HG03432 (cell line): Measurements from ENCODE around the gene GALP.
"Not testable (repeated sequence)": the region's sequence is repeated elsewhere in the genome, so short reads cannot be mapped to it uniquely, and the experiment has no call there.

Experiments
- ATAC-seq: cut with Tn5 transposase; IDR thresholded peaks from one replicate; pipeline ENCODE4 v1.9.1; 2021; ENCODE audit warnings: mild to moderate bottlenecking, moderate library complexity; ENCODE audit not compliant: unreplicated experiment

Gene GALP

DNA sequence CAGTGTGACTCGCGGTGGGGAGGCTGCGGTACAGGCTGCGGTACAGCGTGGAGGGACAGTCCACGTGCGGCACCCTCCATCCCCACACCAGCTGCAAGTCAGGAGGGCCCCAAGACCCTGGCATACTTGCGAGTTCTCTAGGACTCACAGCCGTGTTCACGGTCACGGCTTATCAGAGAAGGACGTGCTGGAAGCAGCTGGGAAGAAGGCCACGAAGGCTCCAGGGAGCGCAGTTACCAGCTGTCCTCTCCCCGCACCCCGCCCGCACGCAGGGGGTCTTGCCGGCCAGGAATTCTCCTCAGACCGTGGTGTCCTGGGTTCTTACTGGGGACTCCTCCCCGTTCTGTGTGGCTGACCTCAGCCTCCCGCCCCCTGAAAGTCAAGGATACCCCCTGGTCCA, 28.5 kb upstream of the GALP start:
- ATAC-seq = no peak

DNA sequence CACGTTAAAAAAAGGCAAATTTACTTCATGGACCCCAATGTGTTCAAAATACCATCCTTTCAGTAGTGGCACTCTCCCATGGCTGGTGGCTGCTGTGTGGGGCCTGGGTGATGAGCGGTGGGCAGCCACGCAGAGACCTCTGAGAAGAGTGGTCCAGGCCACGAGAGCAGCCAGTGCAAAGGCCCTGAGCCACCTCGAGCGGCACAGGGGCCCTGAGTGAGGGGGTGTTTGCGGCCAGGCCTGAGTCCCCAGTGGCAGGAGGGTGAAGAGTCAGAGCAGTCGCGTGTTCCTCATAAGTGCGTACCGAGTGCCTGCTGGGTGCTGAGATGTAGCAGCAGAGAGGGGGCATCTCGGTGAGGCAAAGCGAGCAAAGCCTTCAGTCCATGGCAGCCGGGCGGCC, 27.7 kb upstream of the GALP start:
- ATAC-seq = no peak

DNA sequence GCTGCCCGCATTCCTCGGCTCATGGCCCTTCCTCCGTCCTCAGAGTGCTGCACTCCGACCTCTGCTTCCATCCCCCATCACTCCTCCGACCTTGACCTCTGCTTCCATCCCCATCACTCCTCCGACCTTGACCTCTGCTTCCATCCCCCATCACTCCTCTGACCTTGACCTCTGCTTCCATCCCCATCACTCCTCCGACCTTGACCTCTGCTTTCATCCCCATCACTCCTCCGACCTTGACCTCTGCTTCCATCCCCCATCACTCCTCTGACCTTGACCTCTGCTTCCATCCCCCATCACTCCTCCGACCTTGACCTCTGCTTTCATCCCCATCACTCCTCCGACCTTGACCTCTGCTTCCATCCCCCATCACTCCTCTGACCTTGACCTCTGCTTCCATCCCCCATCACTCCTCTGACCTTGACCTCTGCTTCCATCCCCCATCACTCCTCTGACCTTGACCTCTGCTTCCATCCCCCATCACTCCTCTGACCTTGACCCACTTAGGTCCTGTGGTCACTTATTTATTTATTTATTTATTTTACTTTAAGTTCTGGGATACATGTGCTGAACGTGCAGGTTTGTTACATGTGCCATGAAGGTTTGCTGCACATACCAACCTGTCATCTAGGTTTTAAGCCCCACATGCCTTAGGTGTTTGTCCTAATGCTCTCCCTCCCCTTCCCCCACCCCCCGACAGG, 26.7 kb upstream of the GALP start:
- not testable (repeated sequence) for ATAC-seq

DNA sequence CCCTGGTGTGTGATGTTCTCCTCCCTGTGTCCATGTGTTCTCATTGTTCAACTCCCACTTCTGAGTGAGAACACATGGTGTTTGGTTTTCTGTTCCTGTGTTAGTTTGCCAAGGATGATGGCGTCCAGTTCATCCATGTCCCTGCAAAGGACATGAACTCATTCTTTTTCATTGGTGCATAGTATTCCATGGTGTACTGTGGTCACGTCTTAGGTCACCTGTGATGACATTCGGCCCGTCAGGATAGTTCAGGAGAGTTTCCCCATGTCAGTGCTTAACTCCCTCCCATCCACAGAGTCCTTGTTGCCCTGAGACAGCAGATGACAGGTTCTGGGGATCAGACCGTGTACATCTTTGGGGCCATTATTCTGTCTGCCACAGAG, 26.2 kb upstream of the GALP start:
- ATAC-seq = no peak

DNA sequence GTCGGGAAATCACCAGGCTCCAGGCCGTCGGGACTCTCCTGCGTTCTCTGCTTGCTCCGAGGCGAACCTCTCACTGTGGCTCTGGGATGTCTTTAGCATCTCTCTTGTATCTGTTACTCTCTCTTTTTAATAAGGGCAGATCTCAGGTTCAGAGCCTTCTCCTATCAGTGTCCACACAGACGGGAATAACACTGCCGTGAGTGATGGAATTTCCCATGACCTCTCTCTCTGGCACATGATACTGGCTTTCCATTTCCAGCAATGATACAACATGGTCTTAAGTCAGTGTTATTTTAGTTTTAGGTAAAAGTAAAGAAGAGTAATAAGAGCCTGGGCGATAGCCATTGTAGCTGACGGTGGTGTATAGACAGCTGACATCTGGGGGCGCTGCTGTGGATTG, 25.4 kb upstream of the GALP start:
- no peak for ATAC-seq

DNA sequence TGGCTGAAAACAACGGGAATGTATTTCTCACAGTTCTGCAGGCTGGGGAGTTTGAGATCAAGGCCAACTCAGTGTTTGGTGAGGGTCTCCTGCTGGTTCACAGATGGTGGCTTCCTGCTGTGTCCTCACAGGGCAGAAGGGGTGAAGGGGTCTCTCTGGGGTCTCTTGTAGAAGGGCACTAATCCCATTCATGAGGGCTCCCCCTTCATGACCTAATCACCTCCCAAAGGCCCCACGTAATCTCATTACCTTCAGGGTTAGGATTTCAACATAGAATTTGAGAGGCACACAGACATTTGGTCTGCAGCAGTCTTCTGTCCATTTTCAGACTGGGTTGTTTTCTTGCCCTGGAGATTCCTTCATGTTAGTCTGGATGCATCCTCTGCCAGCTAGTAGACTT, 23.2 kb upstream of the GALP start:
- no peak for ATAC-seq

DNA sequence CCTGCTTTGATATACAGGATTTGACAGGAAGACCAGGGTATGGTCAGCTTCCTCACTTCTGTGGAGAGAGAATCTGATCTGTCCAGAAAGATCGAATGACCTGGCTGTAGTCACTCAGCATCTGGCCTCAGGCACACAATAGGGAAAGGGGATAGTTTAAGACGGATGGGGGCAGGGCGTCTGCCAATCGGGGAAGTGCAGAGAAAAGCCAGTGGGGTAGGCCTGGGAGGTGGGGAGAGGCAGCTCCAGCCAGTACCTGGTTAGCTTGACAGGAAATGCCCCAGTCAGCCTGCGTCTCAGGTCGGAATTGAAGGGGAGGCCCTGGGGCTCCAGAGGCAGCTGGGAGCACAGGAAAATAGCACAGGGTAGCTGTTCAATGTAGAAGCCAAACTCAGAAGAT, 22.3 kb upstream of the GALP start:
- ATAC-seq = no peak

DNA sequence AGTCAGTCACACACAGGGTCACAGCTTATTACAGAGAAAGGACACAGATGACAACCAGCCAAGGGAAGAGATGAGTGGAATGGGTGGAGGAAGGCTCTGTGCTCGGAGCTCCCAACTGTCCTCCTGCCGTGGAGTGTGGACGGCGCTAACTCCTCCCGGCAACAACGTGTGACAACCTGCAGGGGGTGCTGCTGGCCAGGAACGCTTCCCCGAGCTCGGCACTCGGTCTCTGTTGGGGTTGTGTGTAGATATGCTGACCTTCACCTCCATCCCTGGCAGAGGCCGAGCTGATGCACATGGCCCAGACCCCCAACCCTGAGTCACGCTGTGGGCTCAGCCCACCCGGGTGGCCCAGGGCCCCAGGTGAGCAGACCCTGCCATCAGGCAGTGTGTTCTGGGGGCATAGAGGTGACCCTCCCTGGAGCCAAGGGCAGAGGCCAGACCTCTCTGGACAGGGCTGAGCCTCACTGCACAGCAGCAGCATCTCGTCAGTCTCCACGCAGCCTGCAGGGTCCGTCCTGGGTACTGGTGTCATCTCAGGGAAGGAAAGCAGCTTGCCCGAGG, 20.6 kb upstream of the GALP start:
- no peak for ATAC-seq

DNA sequence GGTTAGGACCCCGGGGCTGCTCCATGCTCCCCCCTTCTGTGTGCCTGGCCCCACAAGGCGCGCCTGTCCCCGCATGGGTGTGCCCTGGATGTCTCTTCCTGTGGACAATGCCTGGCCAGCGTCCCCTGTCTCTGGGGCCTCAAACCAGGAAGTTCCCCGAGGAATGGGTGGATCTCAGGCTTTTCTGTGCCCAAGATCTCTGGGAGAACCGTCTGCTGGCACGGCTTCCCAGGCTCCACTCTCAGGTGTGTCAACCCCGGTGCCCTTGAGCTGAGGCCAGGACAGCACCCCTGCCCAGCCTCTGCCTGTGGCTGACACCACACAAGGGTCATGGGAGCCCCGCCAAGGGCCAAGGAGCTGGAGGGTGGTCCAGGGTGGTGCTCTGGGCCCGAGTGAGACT, 19.0 kb upstream of the GALP start:
- ATAC-seq = no peak

DNA sequence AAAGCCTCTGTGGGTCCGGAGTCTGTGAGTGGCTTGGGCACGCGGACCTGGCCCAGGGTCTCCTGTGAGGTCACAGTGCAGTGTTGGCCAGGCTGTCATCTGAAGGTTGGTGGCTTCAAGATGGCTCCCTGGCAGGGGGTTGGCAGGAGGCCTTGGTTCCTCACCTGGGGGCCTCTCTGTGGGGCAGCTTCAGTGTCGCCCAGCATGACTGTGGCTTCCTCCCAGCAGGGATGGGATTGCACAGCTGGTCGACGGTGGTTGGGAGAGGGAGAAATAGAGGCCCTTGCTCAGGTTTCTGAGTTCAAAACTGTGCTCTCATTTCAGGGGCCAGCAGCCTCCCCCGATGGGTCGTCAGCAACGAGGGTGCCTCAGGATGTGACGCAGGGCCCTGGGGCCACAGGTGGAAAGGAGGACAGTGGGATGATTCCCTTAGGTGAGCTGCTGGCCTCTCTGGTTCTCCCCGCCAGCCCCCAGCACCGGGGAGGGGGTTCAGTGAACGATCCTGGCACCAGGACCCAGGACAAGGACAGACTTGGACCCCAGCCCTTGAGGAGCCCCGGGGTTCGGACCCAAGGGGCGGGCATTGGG, 17.5 kb upstream of the GALP start:
- no peak for ATAC-seq

DNA sequence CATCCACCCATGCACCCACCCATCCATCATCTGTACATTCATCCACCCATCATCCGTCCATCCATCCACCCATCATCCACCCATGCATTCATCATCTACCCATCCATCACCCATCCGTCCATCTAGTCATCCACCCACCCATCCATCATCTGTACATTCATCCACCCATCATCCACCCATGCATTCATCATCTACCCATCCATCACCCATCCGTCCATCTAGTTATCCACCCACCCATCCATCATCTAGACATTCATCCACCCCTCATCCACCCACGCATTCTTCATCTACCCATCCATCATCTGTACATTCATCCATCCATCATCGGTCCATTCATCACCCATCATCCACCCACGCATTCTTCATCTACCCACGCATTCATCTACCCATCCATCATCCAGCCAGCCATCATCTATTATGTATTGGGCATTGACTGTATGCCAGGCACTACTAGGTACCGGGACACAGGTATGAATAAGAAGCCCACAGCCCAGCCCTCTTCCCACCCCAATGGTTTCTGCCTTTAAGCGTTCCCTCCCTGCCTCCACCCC, 16.7 kb upstream of the GALP start:
- no peak for ATAC-seq

DNA sequence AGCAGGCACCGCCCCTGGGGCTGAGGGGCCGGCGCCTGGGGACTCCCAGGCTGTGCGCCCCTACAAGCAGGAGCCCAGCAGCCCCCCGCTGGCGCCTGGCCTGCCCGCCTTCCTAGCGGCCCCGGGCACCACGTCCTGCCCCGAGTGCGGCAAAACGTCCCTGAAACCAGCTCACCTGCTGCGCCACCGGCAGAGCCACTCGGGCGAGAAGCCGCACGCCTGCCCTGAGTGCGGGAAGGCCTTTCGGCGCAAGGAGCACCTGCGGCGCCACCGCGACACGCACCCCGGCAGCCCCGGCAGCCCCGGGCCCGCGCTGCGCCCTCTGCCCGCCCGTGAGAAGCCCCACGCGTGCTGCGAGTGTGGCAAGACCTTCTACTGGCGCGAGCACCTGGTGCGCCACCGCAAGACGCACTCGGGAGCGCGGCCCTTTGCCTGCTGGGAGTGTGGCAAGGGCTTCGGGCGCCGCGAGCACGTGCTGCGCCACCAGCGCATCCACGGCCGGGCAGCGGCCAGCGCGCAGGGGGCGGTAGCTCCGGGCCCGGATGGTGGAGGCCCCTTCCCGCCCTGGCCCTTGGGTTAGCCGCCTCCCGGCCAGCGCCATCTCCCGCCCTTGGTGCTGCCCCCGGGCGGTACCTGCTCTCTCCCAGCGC, 16.1 kb upstream of the GALP start:
- no peak for ATAC-seq

DNA sequence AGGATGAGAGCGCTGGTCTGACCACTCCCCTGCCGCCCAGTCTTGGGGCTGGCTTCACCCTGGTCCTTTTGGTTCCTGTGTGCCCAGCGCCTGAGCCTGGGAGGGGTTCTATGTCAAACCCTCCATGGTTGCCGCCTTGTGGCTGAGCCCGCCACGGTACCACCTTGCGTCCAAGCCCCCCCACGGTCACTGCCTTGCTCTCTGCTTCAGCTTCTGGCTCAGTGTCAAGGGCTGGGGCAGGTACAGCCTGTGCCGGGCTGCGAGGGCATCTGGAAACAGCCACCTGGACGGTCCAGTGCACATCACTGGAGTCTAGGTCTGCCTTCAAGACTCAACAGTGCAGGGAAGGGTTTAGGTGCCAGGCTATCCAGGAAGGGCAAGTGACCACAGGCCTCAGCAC, 14.3 kb upstream of the GALP start:
- no peak for ATAC-seq

DNA sequence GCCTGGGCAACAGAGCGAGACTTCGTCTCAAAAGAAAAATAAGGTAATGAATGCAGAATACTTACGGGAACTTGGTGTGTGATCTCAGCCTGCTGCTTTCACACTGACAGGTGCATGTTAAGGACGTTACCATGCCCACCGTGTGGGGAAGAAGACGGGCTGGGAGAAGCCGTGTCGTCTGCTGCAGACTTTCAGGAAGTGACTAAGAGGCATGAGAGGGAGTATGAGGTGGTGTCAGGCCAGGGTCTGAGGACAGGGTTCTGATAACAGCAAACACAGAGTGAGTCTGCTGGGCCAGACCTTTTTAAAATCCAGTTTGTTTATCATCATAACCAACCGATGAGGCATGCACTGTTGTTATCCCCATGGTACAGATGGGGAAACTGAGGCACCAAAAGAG, 13.6 kb upstream of the GALP start:
- ATAC-seq = no peak

DNA sequence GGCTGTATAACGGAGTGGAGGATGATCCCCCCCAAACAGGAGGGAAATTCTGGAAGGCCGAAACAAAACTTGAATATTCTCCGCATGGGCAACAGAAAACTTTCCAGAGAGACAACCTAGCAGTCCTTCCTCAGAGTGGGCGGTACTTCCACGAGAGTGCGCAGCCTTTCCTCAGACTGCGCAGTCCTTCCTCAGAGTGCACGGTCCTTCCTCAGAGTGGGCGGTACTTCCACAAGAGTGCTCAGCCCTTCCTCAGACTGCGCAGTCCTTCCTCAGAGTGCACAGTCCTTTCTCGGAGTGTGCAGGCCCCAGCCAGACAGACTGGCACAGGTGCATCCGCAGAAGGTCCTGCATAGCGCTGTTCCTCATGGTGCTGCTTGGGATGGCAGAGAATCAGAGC, 12.7 kb upstream of the GALP start:
- no peak for ATAC-seq

DNA sequence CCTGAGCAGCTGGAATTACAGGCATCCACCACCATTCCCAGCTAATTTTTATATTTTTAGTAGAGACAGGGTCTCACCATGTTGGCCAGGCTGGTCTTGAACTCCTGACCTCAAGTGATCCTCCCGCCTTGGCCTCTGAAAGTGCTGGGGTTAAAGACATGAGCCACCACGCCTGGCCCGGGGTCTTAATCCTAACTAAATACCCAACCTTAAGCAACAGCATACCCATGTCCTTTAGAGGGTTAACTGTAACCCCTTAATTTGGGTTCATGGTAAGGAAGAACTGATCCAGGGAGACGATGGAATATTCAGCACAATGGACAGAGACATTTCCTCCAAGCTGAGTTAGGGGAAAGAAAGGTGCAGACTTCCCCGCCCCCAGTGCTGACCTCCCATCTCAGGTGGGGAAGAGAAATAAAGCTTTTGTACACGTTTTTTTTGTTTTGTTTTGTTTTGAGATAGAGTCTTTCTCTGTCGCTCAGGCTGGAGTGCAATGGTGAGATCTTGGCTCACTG, 8.7 kb upstream of the GALP start:
- no peak for ATAC-seq

DNA sequence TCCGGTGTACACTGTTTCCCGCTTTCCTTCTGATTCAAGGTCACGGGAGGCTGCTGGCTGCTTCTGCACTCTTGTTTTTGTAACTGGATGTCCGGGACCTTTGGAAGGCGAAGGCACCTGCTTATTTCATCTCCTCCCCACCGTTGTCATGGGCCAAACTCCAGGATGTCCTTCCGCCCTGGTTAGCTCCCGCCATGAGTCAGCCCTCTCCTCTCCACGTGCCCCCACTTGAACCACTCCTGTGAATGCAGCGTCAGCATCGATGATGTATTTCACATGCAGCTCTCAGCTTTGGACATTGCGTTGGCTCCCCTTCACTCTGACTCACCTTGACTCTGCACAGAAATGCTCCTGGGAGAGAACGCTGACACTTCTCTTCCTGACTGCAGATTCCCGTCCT, 5.5 kb upstream of the GALP start:
- no peak for ATAC-seq

DNA sequence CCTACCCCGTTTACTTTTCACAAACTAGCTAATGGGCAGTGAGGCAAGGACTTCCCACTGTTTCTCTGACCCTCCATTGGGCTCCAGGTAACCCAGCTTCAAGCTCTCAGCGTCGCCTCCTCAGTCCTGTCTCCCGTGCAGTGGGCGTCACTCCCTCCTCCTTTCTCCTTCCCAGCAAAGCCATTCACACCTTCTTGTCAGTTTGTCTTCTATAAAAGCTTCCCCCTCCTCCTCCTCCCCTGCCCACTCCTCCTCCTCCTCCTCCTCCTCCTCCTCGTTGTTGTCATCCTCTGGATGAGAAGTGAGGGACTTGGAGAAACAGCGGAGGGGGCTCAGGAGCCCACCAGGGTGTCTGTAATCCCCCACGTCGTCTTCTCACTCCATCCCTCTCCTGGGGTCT, 1.7 kb upstream of the GALP start:
- no peak for ATAC-seq

DNA sequence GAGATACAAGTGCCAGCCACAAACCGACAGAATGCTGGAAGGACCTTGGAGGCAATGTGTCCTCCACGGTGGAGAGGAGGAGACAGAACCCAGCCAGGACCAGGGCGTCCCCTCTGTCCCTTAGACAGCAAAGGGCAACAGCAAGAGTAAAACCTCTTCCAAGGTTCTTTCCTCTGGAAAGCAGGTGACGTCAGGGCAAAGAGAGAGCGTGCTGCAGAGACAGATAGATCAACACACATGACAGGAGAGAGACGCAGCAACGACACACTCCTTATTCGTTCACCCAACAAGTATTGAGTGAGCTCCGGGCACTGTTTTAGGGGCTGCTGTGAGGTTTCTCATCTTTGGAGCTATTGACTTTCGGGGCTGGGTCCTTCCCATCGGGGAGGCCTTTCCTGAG, 1.3 kb upstream of the GALP start:
- ATAC-seq = no peak

DNA sequence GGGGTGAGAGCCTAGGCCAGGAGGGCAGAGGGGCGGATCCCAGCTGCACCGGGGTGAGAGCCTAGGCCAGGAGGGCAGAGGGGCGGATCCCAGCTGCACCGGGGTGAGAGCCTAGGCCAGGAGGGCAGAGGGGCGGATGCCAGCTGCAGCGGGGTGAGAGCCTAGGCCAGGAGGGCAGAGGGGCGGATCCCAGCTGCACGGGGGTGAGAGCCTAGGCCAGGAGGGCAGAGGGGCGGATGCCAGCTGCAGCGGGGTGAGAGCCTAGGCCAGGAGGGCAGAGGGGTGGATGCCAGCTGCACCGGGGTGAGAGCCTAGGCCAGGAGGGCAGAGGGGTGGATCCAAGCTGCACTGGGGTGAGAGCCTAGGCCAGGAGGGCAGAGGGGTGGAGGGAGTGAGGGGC, 502 bp downstream of the GALP start:
- ATAC-seq = not testable (repeated sequence)

DNA sequence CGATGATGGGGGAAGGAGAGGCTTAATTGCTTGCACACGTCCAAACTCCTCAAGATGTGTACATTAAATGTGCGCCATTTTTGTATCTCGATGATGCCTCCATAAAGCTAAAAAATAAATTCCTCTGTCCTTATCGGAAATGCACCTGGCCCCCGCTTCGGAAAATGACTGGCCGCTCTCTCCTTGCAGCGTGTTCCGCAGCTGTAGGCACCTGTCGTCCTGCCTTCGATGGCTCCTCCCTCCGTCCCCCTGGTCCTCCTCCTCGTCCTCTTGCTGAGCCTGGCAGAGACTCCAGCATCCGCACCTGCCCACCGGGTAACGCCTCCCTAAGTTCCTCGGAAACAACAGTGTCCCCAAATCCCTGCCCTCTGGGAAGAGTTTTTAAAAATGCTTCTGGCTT, 1.1 kb downstream of the GALP start:
- no peak for ATAC-seq
